OCI-LY3 (cell line): Measurements from ENCODE around the gene MAPK8.

ENCODE experiments used
- H2AFZ ChIP-seq: fragments of 200-600, 300-600 bp; shearing (Covaris generic); 2 replicates; pipeline ENCODE4 v1.6.0; 2014; ENCODE audit warnings: antibody characterized with exemption, low read depth, low read length
- H3K27ac ChIP-seq: fragments of 200-600, 300-600 bp; sonication (generic); 2 replicates; pipeline ENCODE4 v1.5.1; 2014; ENCODE audit warnings: mild to moderate bottlenecking, low read length, moderate library complexity, mixed read lengths
- H3K27me3 ChIP-seq: fragments of 200-600, 300-600 bp; sonication (generic); 2 replicates; pipeline ENCODE4 v1.6.1; 2014; ENCODE audit warnings: low read depth, low read length, mixed read lengths
- H3K36me3 ChIP-seq: fragments of 200-600, 300-600 bp; sonication (generic); replicated peaks from 2 replicates; pipeline ENCODE3; 2014; ENCODE audit warnings: low read depth, low read length, mixed read lengths
- H3K4me1 ChIP-seq: fragments of 300-600, 200-600 bp; sonication (generic); 2 replicates; pipeline ENCODE4 v1.6.1; 2014; ENCODE audit warnings: low read length, mixed read lengths
- H3K4me2 ChIP-seq: fragments of 200-600, 300-600 bp; sonication (generic); 2 replicates; pipeline ENCODE4 v1.6.1; 2014; ENCODE audit warnings: low read length, mixed read lengths
- H3K4me3 ChIP-seq: fragments of 300-600, 200-600 bp; sonication (generic); 2 replicates; pipeline ENCODE4 v1.5.1; 2014; ENCODE audit warnings: antibody characterized with exemption, mild to moderate bottlenecking, low read length, moderate library complexity
- H3K79me2 ChIP-seq: fragments of 300-600, 200-600 bp; shearing (Covaris generic); 2 replicates; pipeline ENCODE4 v1.6.1; 2014; ENCODE audit warnings: mild to moderate bottlenecking, low read length, mixed read lengths
- H3K9ac ChIP-seq: fragments of 300-600, 200-600 bp; shearing (Covaris generic); 2 replicates; pipeline ENCODE4 v1.6.0; 2014; ENCODE audit warnings: mild to moderate bottlenecking, low read length, moderate library complexity
- H3K9me3 ChIP-seq: fragments of 200-600, 300-600 bp; shearing (Covaris generic); 2 replicates; pipeline ENCODE4 v1.6.1; 2014; ENCODE audit warnings: low read length, mixed read lengths; ENCODE audit not compliant: insufficient read depth
- H4K20me1 ChIP-seq: fragments of 200-600, 300-600 bp; sonication (generic); 2 replicates; pipeline ENCODE4 v1.6.1; 2016; ENCODE audit warnings: low read length, mixed read lengths; ENCODE audit not compliant: insufficient read depth
- EZH2phosphoT487 ChIP-seq: fragments of 200-600 bp; shearing (Covaris generic); IDR thresholded peaks from 2 replicates; pipeline ENCODE4 v1.6.1; 2018; ENCODE audit warnings: antibody characterized with exemption, mixed run types, low read depth
- TF ChIP-seq, protein P1 (sequence below): fragments of 200-600, 300-600 bp; sonication (generic); IDR thresholded peaks from 2 replicates; pipeline ENCODE4 v1.5.1; 2014; ENCODE audit warnings: antibody characterized with exemption, low read length, low read depth

Gene MAPK8

DNA sequence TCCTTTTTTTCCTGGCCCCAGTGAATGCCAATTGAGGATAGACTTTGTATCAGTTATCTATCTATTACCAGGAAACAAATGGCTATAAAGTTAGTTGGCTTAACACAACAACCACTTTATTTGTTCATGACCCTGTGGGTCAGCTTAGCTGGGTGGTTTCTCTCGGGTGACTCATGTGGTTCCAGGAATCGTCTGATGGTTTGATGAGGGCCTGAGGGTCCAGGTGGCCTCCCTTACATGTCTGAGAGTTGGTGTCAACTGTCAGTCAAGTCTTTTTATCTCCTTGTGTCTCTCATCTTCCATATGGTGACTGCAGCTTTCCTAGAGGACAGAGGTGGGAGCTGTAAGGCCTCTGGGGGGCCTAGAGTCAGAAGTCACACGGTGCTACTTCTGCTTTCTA lies 15.3 kb upstream of the MAPK8 start:
- H3K27me3 ChIP-seq, result no peaks in the 10 kb centered on the region
- no peak overlapping the region for H3K4me2 ChIP-seq
- H4K20me1 ChIP-seq, result no peaks in the 10 kb centered on the region
- no peak overlapping the region for H3K9ac ChIP-seq
- no peaks in the 10 kb centered on the region for H3K79me2 ChIP-seq
- peaks cover 32% of the 10 kb centered on the region for H3K4me1 ChIP-seq
- H2AFZ ChIP-seq, result no peak overlapping the region
- peaks cover 1% of the 10 kb centered on the region for H3K36me3 ChIP-seq
- H3K9me3 ChIP-seq, result no peaks in the 10 kb centered on the region
- H3K27ac ChIP-seq, result no peak overlapping the region
- no peak overlapping the region for H3K4me3 ChIP-seq
- TF ChIP-seq EZH2phosphoT487, result no peak
- TF ChIP-seq, protein P1, sequence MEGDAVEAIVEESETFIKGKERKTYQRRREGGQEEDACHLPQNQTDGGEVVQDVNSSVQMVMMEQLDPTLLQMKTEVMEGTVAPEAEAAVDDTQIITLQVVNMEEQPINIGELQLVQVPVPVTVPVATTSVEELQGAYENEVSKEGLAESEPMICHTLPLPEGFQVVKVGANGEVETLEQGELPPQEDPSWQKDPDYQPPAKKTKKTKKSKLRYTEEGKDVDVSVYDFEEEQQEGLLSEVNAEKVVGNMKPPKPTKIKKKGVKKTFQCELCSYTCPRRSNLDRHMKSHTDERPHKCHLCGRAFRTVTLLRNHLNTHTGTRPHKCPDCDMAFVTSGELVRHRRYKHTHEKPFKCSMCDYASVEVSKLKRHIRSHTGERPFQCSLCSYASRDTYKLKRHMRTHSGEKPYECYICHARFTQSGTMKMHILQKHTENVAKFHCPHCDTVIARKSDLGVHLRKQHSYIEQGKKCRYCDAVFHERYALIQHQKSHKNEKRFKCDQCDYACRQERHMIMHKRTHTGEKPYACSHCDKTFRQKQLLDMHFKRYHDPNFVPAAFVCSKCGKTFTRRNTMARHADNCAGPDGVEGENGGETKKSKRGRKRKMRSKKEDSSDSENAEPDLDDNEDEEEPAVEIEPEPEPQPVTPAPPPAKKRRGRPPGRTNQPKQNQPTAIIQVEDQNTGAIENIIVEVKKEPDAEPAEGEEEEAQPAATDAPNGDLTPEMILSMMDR, result no peak

- TF ChIP-seq, protein P1, result no peak
- TF ChIP-seq EZH2phosphoT487, result no peak
Measured at GRCh38 chr10:48292616-48293015, 13.9 kb upstream of the MAPK8 start.

DNA sequence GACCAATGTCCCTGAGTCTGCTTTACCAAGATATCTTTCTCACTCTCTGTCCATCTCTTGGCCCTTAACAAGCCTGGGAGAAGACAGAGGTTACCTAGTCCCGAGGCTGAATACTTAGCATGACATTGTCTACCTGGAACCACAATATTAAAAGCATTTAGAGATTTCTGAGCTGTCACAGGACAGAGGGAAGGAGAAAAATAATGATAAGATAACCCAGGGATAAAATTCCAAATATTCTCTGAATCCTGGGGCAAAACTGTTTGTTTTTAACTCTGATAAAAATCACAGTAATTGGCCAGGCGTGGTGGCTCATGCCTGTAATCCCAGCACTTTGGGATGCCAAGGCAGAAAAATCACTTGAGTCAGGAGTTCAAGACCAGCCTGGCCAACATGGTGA lies 12.0 kb upstream of the MAPK8 start:
- Histone ChIP-seq H3K79me2 (no peaks in the 10 kb centered on the region), H3K27ac (no peak overlapping the region), H3K4me2 (no peak overlapping the region), H3K36me3 (no peaks in the 10 kb centered on the region), H3K9ac (no peak overlapping the region), H3K4me1 (peaks cover 15% of the 10 kb centered on the region), H4K20me1 (no peaks in the 10 kb centered on the region), H3K4me3 (no peak overlapping the region), H3K9me3 (no peaks in the 10 kb centered on the region), H3K27me3 (no peaks in the 10 kb centered on the region), H2AFZ (no peak overlapping the region)
- TF ChIP-seq, protein P1, result no peak
- TF ChIP-seq EZH2phosphoT487, result no peak

More at GRCh38 chr10:48292616-48293015, 13.9 kb upstream of the MAPK8 start:
- no peak overlapping the region for H3K4me2 ChIP-seq
- H3K27ac ChIP-seq, result no peak overlapping the region
- H3K27me3 ChIP-seq, result no peaks in the 10 kb centered on the region
- no peak overlapping the region for H3K9ac ChIP-seq
- no peak overlapping the region for H2AFZ ChIP-seq
- H3K4me3 ChIP-seq, result no peak overlapping the region
- H4K20me1 ChIP-seq, result no peaks in the 10 kb centered on the region
- no peaks in the 10 kb centered on the region for H3K9me3 ChIP-seq
- H3K4me1 ChIP-seq, result peaks cover 26% of the 10 kb centered on the region
- no peaks in the 10 kb centered on the region for H3K36me3 ChIP-seq
- no peaks in the 10 kb centered on the region for H3K79me2 ChIP-seq

DNA sequence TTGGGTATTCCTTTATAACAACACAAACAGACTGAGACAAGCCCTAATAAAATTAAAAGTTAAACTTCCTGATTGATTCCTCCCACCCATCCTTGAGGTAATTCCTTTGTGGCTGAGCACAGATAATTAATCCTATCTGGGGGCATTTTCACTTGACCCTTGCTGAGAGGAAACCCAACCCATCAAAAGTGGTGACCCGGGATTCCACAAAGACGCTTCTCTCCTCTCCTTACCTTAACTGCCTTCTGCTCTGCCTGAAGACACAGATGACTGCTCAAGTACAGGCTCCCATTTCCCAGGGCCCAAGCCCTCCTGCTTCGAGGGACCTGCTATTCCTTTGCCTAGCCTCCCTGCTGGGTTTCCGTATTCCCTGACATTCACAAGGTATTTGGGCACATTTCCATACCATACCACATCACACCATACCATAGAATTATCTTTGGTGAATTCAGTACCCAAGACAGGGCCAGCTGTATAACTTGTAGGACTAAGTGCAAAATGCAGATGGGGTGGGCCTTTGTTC lies 9.8 kb upstream of the MAPK8 start:
- H3K4me2 ChIP-seq, result no peak overlapping the region
- H3K36me3 ChIP-seq, result no peaks in the 10 kb centered on the region
- no peak overlapping the region for H3K9ac ChIP-seq
- no peaks in the 10 kb centered on the region for H3K79me2 ChIP-seq
- H2AFZ ChIP-seq, result no peak overlapping the region
- no peaks in the 10 kb centered on the region for H3K9me3 ChIP-seq
- H4K20me1 ChIP-seq, result no peaks in the 10 kb centered on the region
- H3K4me1 ChIP-seq, result no peaks in the 10 kb centered on the region; the same call in 1 of the 2 replicates
- no peak overlapping the region for H3K27ac ChIP-seq
- TF ChIP-seq EZH2phosphoT487, result no peak
- TF ChIP-seq, protein P1, result no peak
- no peaks in the 10 kb centered on the region for H3K27me3 ChIP-seq
- H3K4me3 ChIP-seq, result no peak overlapping the region
